B cell (primary cell): ENCODE results near the gene BAHCC1.

Experiments
- CTCF ChIP-seq: fragments of 200-600 bp; IDR thresholded peaks from one replicate; pipeline ENCODE4 v1.8.0; 2022; ENCODE audit warnings: antibody characterized with exemption, mild to moderate bottlenecking
- EZH2 ChIP-seq: IDR thresholded peaks from 2 replicates; pipeline ENCODE4 v1.6.1; 2012; ENCODE audit warnings: borderline replicate concordance, low read depth, mild to moderate bottlenecking, moderate library complexity, low read length; ENCODE audit not compliant: insufficient read depth, poor library complexity, severe bottlenecking

- TF ChIP-seq EZH2 (no peak), CTCF (no peak)
Observed at GRCh38 chr17:81452551-81452950, 57.3 kb downstream of the BAHCC1 start.
